Inflammatory macrophage treated with lipopolysaccharide for 4 hours (primary cell): ENCODE data around the gene RNF149.
A peak's percentile ranks its signal among the peaks of the same experiment; 100 is the strongest.
"Not testable (repeated sequence)": the region's sequence is repeated elsewhere in the genome, so short reads cannot be mapped to it uniquely, and the experiment has no call there.

ENCODE experiments used
- DNase-seq: peaks from one replicate; pipeline ENCODE4 v3.0.0-alpha.2; 2020

The RNF149 gene

GRCh38 chr2:101330253-101330933 lies 21.9 kb upstream of the RNF149 start:
- DNase-seq = peak; percentile 76

GRCh38 chr2:101329026-101329425 lies 20.5 kb upstream of the RNF149 start:
- DNase-seq = no peak

GRCh38 chr2:101328474-101329007 lies 20.0 kb upstream of the RNF149 start:
- peak; percentile 98 for DNase-seq

GRCh38 chr2:101327863-101328394 lies 19.4 kb upstream of the RNF149 start:
- no peak for DNase-seq

- DNase-seq = no peak
These were observed 16.9 kb upstream of the RNF149 start for GRCh38 chr2:101325425-101325824.

GRCh38 chr2:101316568-101316967 lies 8.1 kb upstream of the RNF149 start:
- not testable (repeated sequence) for DNase-seq

- no peak for DNase-seq
These were observed 3.2 kb upstream of the RNF149 start for GRCh38 chr2:101311696-101312017.

GRCh38 chr2:101310834-101311695 lies 2.6 kb upstream of the RNF149 start:
- DNase-seq = peak; percentile 39

GRCh38 chr2:101310090-101310833 lies 1.8 kb upstream of the RNF149 start:
- peak; percentile 46 for DNase-seq

GRCh38 chr2:101307950-101308431 lies 510 bp downstream of the RNF149 start:
- DNase-seq = peak; percentile 30

- peak; percentile 29 for DNase-seq
These were observed 998 bp downstream of the RNF149 start for GRCh38 chr2:101307503-101307902.

- peak; percentile 57 for DNase-seq
These were observed 2.1 kb downstream of the RNF149 start for GRCh38 chr2:101306410-101306809.

GRCh38 chr2:101305492-101306078 lies 2.9 kb downstream of the RNF149 start:
- DNase-seq = peak; percentile 78

- DNase-seq = no peak
These were observed 3.5 kb downstream of the RNF149 start for GRCh38 chr2:101305035-101305434.

GRCh38 chr2:101303688-101304087 lies 4.8 kb downstream of the RNF149 start:
- no peak for DNase-seq

- no peak for DNase-seq
These were observed 6.5 kb downstream of the RNF149 start for GRCh38 chr2:101302016-101302415.

GRCh38 chr2:101300836-101301235 lies 7.7 kb downstream of the RNF149 start:
- DNase-seq = peak; percentile 68

- DNase-seq = no peak
These were observed 8.3 kb downstream of the RNF149 start for GRCh38 chr2:101300164-101300563.

- DNase-seq = no peak
These were observed 8.9 kb downstream of the RNF149 start for GRCh38 chr2:101299604-101300003.

- no peak for DNase-seq
These were observed 11.1 kb downstream of the RNF149 start for GRCh38 chr2:101297383-101297782.

GRCh38 chr2:101296371-101296770 lies 12.1 kb downstream of the RNF149 start:
- DNase-seq = no peak

- DNase-seq = no peak
These were observed 12.6 kb downstream of the RNF149 start for GRCh38 chr2:101295895-101296294.

- DNase-seq = no peak
These were observed 13.6 kb downstream of the RNF149 start for GRCh38 chr2:101294861-101295260.
